Mammary epithelial cell (primary cell): ENCODE measurements around the gene TAF1A.

ENCODE experiments used
- CTCF ChIP-seq, 2 donors: IDR thresholded peaks in 1 of 2; conservative IDR thresholded peaks in 1 of 2; 2 replicates each; pipeline ENCODE4 v1.5.1; 2011 to 2012; ENCODE audit warnings: inconsistent platforms in 2 of 2, low read length in 2 of 2, mild to moderate bottlenecking in 2 of 2, control low read depth in 1 of 2, low read depth in 1 of 2; ENCODE audit not compliant: insufficient read depth in 1 of 2; ENCODE audit errors: extremely low read depth in 1 of 2
- EZH2 ChIP-seq: IDR thresholded peaks from 2 replicates; pipeline ENCODE4 v1.6.1; 2012; ENCODE audit warnings: low read length, inconsistent platforms, borderline replicate concordance

DNA sequence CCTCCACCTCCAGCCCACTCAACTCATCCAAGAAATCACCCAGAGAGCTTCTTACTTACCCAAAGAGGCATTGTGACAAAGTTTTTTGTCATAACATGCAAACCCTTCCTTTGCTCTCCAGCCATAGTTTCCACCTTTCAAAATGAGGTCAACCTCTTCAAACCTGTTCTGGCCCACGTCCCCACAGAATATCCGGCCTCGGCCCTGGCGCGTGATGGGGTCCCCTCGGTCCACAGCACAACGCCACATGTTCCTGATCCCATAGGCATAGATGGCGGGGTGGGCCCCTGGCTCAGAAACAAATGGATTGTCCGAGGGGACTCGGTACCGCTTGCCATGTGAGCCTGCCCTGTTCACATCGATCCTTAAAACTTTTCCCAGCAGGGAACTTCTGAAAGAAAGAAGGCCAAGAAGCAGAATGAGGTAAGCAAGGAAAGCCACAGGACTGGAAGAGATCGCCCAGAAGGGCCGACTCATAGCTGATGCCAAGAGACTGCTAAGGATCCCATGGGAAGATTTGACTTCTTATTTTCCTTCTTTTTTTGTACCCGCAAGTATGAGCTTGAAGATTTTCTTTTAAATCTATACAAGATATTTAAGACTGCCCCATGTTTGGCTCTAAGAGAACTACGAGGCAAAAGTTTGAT, 49.7 kb downstream of the TAF1A start:
- TF ChIP-seq CTCF (conservative IDR thresholded peaks at IDR 0.05 in 1 of 2, IDR thresholded peaks at IDR 0.05 in 1 of 2; ENCODE audit: extremely low read depth in 1 of 2, insufficient read depth in 1 of 2, low read depth in 1 of 2, low read length in 2 of 2) (no peak), EZH2 (no peak)
